NK-92 (cell line): Measurements from ENCODE around the gene ZNF865.

Experiments used
- DNase-seq: peaks from one replicate; lab custom pipeline; 2025; ENCODE audit not compliant: unreplicated experiment; lab: John Stamatoyannopoulos, UW

ZNF865 gene

GRCh38 chr19:55622242-55622969 is 17.0 kb downstream of the ZNF865 start:
- no peak for DNase-seq

GRCh38 chr19:55623130-55623529 is 17.7 kb downstream of the ZNF865 start:
- DNase-seq, result no peak

GRCh38 chr19:55623561-55623960 is 18.1 kb downstream of the ZNF865 start:
- no peak for DNase-seq

GRCh38 chr19:55624109-55625003 is 18.9 kb downstream of the ZNF865 start, which contains the start of gene ZNF784:
Gene ZNF784, minus strand, starts transcription at chr19:55624566. Its CDS starts 5 bp downstream, at chr19:55624561.
- DNase-seq, result peak; percentile 62

GRCh38 chr19:55625004-55625326 is 19.5 kb downstream of the ZNF865 start:
- no peak for DNase-seq

- DNase-seq, result no peak
These were observed 20.9 kb downstream of the ZNF865 start for GRCh38 chr19:55626350-55626749.

GRCh38 chr19:55632463-55632834 is 27.0 kb downstream of the ZNF865 start:
- DNase-seq, result no peak

GRCh38 chr19:55633861-55634260 is 28.4 kb downstream of the ZNF865 start:
- DNase-seq, result no peak

GRCh38 chr19:55635334-55635717 is 29.9 kb downstream of the ZNF865 start:
- DNase-seq, result no peak

GRCh38 chr19:55635856-55636440 is 30.5 kb downstream of the ZNF865 start:
- DNase-seq, result no peak

- no peak for DNase-seq
These were observed 31.3 kb downstream of the ZNF865 start for GRCh38 chr19:55636723-55637122.

- no peak for DNase-seq
These were observed 32.1 kb downstream of the ZNF865 start for GRCh38 chr19:55637534-55637933.

GRCh38 chr19:55638864-55639359 is 33.5 kb downstream of the ZNF865 start:
- DNase-seq, result no peak

- no peak for DNase-seq
These were observed 34.7 kb downstream of the ZNF865 start for GRCh38 chr19:55640043-55640576.

GRCh38 chr19:55640577-55641425 is 35.4 kb downstream of the ZNF865 start, which contains the start of gene ZNF580:
Gene ZNF580, plus strand, starts transcription at chr19:55641002. Its CDS starts 1,507 bp downstream, at chr19:55642509.
- no peak for DNase-seq

GRCh38 chr19:55641426-55642152 is 36.1 kb downstream of the ZNF865 start:
- no peak for DNase-seq

GRCh38 chr19:55642153-55643002 is 36.9 kb downstream of the ZNF865 start:
- DNase-seq, result no peak

GRCh38 chr19:55643003-55643886 is 37.8 kb downstream of the ZNF865 start, which contains the start of gene ZNF581:
Gene ZNF581, plus strand, starts transcription at chr19:55643649. Its CDS starts 923 bp downstream, at chr19:55644572.
- no peak for DNase-seq
